DND-41 (cell line): ENCODE results near the gene KRT86.
"Not testable (repeated sequence)": the region's sequence is repeated elsewhere in the genome, so short reads cannot be mapped to it uniquely, and the experiment has no call there.

Source experiments
- CTCF ChIP-seq: IDR thresholded peaks from 2 replicates; pipeline ENCODE4 v1.5.1; 2012; ENCODE audit warnings: borderline replicate concordance, low read length, moderate library complexity, mild to moderate bottlenecking; ENCODE audit not compliant: poor library complexity, severe bottlenecking; ENCODE audit errors: extremely low read depth
- EZH2 ChIP-seq: IDR thresholded peaks from 3 replicates; pipeline ENCODE4 v1.6.1; 2012; ENCODE audit warnings: borderline replicate concordance, low read depth, mild to moderate bottlenecking, moderate library complexity, low read length, inconsistent platforms; ENCODE audit not compliant: severe bottlenecking

- TF ChIP-seq CTCF, EZH2: not testable (repeated sequence)
Measured at GRCh38 chr12:52257922-52258321, 16.5 kb upstream of the KRT86 start.
